Stimulated activated CD8-positive, alpha-beta memory T cell treated with anti-CD3 and anti-CD28 coated beads, Interleukin-7, amount 100 ng/mL, for 1 hour (primary cell): ENCODE data around the gene DHRSX.
"Not testable (repeated sequence)": the region's sequence is repeated elsewhere in the genome, so short reads cannot be mapped to it uniquely, and the experiment has no call there.

Source experiments
- DNase-seq, 2 donors: peaks; one replicate each; pipeline ENCODE4 v3.0.0-alpha.2; 2020; ENCODE audit warnings: low read depth in 2 of 2

DHRSX gene

DNA sequence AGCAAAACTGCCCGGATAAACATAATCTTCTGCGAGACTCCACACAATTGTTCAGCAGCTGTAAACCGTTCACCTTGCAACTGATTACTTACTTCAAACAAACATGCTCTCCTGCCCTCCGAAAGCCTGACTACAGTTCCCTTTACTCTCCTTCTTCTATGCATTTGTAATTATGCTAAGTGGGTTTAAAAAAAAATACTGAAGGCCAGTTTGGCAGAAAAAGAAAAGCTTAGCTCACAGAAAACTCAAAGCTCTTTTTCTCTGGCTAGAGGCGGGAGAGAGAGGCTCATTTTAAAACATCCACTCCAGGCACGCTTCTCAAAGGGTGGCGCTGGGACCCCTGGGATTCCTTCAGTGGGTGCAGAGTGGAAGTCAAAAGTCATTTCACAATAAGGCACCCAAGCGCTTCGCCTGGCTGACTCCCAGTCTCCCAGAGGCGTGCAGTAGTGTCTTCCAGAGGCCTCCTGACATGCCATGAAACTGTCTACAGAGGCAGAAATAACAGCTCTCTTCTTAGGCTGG is 1.9 kb downstream of the DHRSX start:
- DNase-seq = no peak

- no peak for DNase-seq
These were observed 2.6 kb downstream of the DHRSX start for GRCh38 chrX:2497961-2498780.

DNA sequence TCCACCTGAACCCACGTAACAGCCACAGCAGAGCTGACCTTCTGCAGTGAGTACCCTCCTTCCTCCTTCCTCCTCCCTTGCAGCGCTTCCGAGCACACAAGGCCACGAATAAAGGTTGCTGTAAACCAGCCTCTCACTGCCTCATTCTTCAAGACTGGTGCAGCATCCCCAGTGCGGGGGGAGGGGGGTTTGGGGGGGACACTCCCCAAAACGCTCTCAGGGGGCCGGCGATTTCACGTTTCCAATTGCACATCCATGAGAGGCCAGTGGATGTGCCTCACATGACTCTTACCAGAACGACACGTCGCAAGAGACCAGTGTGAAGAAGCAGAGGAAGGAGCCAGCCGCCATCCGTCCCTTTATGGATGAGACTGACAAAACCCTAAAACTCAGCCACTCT is 5.2 kb downstream of the DHRSX start:
- no peak for DNase-seq

- DNase-seq = no peak
These were observed 8.1 kb downstream of the DHRSX start for GRCh38 chrX:2492531-2493218.

DNA sequence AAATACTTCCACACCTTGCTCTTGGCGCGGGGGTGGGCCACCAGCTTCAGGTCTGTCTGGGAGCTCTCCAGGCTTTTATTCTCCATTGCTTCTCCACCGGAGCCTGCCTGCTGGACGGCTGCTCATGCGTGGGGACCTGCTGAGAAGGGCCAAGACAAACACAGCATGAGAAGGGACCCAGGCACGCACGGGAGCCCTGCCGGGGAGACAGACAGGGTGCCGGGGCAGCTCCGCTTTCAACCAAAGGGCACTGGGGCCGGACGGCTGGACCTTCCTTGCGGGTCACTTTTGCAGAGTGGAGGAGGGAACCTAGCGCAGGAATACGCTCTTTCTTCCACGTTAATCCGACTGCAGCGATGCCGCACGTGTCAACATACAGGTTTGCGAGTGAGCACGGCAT is 10.1 kb downstream of the DHRSX start:
- no peak for DNase-seq

GRCh38 chrX:2489446-2490445 is 11.0 kb downstream of the DHRSX start:
- DNase-seq = no peak

DNA sequence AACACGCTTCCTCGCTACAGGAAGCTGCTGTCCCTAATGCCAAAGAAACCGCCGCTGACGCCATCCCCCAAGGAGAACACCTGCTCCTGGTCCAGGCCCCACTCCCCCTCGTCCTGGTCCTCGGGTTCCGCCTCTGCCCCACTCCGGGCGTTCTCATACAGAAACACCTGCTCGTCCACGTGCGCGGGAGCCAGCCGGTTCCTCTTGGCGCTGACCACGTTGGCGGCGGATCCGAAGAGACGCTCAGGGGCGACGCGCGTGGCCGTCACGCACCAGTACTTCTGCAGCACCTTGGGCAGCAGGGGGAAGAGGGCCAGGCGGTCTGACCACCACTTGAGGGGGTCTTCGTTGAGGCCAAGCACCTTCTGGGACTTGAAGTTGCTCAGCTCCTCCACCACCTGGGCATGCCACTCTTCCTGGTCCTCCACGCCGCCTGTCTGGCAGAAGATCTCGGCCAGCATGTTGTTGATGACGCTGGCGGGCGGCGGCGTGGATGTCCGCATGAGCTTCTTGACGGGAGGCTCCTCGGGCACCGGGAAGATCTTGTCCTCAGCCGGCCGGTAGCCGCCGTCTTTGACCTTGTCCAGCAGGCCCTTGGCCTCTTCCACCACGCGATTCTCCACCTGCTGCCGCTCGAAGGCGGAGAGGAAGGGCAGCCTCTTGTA is 12.0 kb downstream of the DHRSX start:
- no peak for DNase-seq

DNA sequence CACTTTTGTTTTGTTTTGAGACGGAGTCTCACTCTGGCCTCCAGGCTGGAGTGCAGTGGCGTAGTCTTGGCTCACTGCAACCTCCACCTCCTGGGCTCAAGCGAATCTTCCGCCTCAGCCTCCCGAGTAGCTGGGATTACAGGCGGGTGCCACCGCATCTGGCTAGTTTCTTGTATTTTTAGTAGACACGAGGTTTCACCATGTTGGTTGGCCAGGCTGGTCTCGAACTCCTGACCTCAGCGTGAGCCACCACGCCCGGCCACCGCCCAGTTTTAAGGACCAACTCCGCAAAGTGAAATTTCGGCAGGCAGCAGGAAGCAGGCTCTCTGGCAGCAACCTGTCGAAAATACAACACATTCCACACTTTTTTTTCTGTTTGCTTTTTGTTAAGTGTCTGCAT is 13.4 kb downstream of the DHRSX start:
- DNase-seq = no peak

- DNase-seq = no peak
These were observed 14.2 kb downstream of the DHRSX start for GRCh38 chrX:2486476-2487133.

DNA sequence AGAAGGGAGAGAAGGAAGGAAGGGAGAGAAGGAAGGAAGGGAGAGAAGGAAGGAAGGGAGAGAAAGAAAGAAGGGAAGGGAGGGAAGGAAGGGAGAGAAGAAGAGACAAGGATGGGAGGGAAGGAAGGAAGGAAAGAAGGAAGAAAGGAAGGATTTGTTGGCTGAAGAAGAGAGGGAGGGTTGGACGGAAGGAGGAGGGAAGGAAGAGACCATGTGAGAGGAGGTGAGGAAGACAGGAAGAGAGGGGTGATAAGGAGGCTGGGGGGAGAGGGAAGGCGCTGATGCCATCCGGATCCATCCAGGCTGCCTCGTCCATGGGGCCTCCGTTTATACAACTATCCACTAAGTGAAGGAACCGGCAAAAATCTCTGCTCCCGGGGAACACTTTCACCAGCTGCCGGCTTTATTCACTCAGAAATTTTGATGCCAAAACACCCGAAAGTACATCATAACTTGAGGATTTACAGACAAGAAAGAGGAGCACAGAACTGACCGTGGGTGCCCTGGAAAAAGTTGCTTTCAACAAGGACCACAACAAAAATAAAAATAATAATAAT is 14.9 kb downstream of the DHRSX start:
- DNase-seq = no peak

- no peak for DNase-seq
These were observed 15.8 kb downstream of the DHRSX start for GRCh38 chrX:2484721-2485648.

- DNase-seq = no peak
These were observed 16.5 kb downstream of the DHRSX start for GRCh38 chrX:2484256-2484655.

- no peak for DNase-seq
These were observed 17.2 kb downstream of the DHRSX start for GRCh38 chrX:2483398-2484060.

DNA sequence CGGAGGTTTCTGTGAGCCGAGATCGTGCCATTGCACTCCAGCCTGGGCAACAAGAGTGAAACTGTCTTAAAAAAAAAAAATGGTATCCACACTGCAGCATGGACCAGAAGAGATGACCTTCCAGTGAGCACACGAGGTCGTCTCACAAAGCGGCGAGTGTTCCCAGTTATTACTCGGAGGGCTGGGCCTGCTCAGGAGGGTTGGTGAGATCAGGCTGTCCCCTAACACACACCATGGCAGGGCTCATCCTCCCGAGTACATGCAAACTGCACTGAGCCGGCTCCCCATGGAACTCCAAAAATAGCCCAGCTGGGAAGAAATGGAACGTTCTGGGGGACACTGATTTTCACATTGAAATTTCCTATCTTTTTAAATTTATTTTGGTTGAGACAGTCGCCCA is 19.2 kb downstream of the DHRSX start:
- DNase-seq = not testable (repeated sequence)

GRCh38 chrX:2479982-2480381 is 20.8 kb downstream of the DHRSX start:
- not testable (repeated sequence) for DNase-seq

DNA sequence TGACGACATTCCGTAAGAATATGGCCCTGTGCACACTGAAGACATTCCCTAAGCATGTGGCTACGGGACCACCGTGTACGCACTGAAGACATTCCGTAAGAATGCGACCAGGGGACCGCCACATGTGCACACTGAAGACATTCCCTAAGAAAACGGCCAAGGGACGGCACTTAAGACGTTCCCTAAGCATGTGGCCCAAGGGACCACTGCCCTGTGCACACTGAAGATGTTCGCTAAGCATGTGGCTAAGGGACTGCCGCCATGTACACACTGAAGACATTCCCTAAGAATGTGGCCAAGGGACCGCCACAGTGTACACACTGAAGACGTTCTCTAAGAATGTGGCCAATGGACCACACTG is 21.4 kb downstream of the DHRSX start:
- DNase-seq = no peak

- DNase-seq = no peak
These were observed 22.0 kb downstream of the DHRSX start for GRCh38 chrX:2478546-2479419.

- DNase-seq = not testable (repeated sequence)
These were observed 23.5 kb downstream of the DHRSX start for GRCh38 chrX:2477313-2477712.
